Activated CD8-positive, alpha-beta memory T cell treated with anti-CD3 and anti-CD28 coated beads for 24 hours (primary cell): ENCODE measurements around the gene NSUN6.
A peak's percentile ranks its signal among the peaks of the same experiment; 100 is the strongest.
"Not testable (repeated sequence)": the region's sequence is repeated elsewhere in the genome, so short reads cannot be mapped to it uniquely, and the experiment has no call there.

Experiments used
- DNase-seq: peaks from one replicate; pipeline ENCODE4 v3.0.0-alpha.2; 2020

Gene NSUN6

DNA sequence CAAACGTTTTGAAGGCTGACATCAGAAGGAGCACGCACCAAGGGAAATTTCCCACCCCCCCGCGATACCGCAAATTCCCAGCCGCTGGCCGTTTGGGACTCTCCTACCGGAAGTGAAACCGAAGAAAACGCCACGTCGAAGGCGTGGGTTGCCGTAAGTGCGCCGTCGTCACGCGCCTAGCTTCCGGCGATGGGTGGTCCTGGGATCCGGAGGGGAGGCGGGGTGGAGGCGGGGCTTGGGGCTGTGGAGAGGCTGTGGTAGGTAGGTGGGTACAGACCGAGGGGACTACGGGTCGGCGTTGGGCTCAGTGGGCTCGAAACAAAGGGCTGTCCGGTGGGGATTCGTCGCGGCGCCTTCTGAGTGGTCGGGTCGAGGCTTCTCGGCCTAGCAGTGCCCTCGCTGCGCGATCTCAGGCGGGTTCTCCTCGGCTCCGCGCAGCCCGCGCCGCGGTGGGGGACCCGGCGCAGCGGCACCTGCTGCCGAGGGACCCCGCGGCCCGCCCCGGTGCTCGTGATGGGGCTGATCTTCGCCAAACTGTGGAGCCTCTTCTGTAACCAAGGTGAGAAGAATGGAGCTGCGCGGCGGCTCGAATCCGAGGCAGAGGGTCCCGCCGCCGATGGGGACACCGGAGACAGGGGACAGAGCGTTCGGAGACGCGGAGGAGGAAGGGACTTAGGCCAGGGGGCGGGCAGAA is 7.9 kb upstream of the NSUN6 start, which contains the start of gene ARL5B:
TSS of gene ARL5B (plus strand) at position 307 of the 694 bp plus-strand sequence. CDS start at position 514, 207 bp downstream.
- peak; percentile 96 for DNase-seq

DNA sequence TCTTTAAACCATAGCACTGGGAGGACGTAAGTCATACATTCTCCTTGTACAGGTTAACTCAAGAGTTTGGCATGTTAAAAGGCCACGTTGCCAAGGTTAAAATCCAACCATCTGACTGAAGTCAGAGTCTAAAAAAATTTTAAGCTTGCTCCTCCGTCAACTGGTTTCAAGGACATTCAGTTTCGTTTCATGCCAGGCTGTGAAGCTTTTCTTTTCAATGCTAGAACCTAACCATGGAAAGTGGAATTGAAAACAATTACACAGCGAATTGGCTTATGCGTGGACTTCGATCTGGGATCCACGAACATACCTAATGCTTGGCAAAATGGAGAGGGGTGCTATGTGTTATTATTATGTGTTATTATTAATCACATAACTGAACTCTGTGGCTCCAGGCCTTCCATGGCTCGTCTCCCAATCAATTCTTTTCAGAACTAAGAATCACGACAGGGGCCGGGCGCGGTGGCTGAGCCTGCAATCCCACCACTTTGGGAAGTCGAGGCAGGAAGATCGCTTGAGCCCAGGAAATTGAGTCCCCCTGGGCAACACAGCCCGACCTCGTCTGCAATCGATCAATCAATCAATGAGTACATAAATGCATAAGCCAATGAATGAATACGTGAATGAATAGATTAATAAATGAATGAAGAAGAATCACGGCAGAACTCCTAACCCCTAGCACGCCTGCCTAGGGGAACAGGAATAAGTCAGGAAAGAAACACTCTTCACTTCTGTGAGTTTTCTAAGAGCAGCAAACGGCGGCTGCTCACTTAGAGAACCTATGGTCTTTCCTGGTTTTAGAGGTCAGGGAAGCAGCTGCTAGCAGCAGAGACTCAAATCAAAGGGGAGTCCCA is 7.1 kb upstream of the NSUN6 start:
- no peak for DNase-seq

DNA sequence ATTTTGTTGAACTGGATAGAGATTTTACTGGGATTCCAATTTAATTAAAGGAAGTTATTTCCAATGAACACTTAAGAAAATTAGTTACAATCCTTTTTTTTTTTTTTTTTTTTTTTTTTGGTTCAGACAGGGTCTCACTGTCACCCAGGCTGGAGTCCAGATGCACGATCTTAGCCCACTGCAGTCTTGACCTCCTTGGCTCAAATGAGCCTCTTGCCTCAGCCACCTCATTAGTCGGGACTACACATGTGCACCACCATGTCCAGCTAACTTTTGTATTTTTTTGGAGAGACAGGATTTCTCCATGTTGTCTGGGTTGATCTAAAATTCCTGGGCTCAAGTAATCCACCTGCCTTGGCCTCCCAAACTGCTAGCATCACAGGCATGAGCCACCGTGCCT is 5.3 kb upstream of the NSUN6 start:
- DNase-seq: no peak

DNA sequence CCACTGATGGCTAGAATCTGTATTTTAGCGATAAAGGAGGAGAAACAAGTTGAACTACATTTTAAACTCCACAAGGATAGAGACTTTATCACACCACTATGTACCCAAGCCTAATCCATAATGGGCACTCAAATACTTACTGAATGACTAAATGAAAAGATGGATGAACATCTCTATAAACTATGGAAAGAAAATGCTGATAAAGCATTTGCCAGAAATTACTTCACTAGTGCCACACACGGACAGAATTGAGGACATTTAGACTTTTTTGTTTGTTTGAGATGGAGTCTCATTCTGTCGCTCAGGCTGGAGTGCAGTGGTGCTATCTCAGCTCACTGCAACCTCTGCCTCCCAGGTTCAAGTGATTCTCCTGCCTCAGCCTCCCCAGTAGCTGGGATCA is 1.7 kb upstream of the NSUN6 start:
- DNase-seq: no peak

DNA sequence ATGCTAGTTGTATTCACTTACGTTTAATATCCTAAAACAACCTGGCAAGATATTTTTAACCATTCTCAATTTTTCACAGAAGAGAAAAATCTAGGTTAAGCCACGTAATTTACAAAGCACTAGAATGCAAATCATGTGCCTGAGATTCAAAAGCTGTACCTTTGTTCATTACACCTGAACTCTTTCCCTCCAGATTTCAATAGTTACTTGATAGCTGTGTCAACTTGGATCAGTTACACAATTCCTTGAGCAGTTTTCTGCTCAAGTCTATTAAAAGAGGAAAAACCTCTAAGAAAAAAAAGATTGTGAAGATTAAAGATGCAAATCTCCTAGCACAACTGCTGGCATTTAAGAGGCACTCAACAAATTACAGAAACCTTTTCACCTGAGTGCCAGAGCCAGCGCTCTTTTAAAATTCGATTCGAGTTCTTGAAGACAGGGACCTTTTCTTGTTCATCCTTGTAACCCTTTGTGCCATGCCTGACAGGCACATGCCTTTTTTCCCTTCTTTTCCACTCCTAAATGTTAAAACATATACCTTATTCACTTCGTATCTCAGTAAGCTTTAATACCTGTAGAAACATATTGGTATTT is 886 bp downstream of the NSUN6 start:
- DNase-seq: no peak

DNA sequence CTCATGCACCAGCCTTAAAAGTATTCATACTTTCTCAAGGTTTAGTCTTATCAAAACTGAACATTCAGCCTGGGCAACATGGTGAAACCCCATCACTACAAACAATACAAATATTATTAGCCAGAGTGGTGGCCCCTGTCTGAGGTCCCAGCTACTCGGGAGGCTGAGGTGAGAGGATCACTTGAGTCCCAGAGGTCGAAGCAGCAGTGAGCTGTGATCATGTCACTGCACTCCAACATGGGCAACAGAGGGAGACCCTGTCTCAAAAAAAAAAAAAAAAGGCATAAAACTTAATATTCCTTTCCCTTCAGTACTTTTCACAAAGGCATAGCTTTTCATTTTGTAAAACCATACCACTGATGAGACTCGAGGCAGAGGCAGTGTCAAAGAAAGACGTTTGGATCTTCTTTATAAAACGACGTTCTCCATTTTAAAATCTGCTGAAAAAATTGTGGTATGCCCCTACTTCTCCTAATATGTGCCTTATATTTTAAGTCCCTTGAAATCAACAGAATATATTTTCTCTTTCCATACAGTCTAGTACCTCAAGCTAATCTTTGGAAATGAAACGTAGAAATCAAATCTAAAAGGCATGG is 1.9 kb downstream of the NSUN6 start:
- DNase-seq: no peak

DNA sequence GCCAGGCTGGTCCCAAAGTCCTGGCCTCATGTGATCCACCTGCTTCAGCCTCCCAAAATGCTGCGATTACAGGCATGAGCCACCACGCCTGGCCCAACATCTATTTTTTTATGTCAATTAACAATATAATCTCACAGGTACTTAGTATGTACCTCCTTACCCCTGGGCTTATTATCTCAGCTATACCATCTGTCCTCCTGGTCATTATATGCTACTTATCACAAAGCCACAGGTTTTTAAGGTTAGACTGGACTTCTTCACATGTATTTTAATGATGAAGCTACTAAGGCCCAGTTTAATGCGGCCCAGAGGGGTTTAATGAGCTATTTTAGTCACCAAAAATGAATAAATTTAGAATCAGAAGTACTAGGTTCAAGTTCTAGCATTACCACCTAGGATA is 3.4 kb downstream of the NSUN6 start:
- no peak for DNase-seq

DNA sequence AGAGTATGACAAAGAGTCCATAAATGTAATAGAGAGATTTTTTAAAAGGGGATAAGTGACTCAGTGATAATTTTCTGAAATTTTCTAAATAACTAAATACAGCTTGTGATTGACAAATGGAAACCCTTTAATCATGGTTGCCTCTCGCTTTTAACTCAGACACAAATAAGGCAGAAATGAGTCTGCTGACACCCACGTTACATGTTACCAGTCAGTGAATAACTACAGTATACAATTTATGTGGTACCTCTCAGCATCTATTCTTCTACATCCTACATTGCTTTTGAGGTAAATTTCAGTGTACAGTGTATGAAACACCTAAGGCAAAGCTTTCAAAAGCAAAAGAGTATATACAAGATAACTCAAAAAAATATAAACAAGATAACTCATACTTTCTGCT is 4.2 kb downstream of the NSUN6 start:
- no peak for DNase-seq

DNA sequence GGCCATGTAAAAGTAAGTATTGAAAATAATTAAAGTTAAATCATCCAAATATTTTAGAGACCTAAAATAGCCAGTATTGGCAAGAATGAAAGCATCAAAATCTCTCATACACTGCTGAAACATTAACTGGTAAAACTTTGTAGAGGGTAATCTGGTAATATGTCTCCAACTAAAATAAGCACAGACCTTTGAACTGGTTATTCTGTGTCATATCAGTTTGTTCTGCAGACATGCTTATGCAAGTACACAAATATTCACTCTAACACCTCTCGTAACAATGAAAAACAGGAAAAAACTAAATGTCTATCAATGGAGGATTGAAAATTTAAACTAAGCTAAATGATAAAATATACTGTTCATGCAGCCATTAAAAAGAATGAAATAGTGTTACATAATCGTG is 11.7 kb downstream of the NSUN6 start:
- not testable (repeated sequence) for DNase-seq

DNA sequence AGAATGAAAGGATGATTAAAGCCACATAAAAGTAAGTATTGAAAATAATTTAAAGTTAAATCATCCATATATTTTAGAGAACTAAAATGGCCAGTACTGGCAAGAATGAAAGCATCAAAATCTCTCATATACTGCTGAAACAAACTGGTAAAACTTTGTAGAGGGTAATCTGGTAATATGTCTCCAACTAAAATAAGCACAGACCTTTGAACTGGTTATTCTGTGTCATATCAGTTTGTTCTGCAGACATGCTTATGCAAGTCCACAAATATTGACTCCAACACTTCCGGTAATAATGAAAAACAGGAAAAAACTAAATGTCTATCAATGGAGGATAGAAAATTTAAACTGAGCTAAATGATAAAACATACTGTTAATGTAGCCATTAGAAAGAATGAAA is 14.0 kb downstream of the NSUN6 start:
- not testable (repeated sequence) for DNase-seq

DNA sequence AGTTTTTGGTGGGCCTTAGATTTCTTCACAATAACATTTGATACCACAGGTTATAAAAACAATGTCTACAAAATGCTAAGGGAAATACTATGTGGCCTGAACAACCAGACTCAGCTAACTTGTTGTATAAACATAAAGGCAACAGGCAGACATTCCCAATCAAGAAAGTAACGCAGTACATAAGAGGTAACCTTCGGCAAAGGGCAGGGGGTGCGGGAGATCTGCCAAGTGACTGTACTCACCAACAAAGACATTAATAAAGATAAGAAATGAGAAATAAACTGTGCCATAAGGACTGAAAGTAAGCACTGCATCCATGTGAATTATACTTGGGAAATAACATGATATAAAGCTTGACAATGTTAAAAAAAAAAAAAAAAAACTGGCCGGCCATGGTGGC is 15.4 kb downstream of the NSUN6 start:
- no peak for DNase-seq

DNA sequence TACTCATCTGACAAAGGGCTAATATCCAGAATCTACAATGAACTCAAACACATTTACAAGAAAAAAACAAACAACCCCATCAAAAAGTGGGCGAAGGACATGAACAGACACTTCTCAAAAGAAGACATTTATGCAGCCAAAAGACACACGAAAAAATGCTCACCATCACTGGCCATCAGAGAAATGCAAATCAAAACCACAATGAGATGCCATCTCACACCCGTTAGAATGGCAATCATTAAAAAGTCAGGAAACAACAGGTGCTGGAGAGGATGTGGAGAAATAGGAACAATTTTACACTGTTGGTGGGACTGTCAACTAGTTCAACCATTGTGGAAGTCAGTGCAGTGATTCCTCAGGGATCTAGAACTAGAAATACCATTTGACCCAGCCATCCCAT is 18.9 kb downstream of the NSUN6 start:
- DNase-seq: not testable (repeated sequence)

DNA sequence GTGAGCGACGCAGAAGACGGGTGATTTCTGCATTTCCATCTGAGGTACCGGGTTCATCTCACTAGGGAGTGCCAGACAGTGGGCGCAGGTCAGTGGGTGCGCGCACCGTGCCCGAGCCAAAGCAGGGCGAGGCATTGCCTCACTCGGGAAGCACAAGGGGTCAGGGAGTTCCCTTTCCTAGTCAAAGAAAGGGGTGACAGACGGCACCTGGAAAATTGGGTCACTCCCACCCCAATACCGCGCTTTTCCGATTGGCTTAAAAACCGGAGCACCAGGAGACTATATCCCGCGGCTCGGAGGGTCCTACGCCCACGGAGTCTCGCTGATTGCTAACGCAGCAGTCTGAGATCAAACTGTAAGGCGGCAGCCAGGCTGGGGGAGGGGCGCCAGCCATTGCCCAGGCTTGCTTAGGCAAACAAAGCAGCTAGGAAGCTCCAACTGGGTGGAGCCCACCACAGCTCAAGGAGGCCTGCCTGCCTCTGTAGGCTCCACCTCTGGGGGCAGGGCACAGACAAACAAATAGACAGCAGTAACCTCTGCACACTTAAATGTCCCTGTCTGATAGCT is 23.9 kb downstream of the NSUN6 start:
- peak; percentile 83 for DNase-seq

DNA sequence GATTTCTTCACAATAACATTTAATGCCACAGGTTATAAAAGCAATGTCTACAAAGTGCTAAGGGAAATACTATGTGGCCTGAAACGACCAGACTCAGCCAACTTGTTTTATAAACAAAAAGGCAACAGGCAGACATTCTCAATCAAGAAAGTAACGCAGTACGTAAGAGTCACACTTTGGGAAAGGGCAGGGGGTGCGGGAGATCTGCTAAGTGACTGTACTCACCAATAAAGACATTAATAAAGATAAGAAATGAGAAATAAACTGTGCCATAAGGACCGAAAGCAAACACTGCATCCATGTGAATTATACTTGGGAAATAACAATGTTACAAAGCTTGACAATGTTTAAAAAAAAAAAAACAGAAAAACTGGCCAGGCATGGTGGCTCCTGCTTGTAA is 25.5 kb downstream of the NSUN6 start:
- DNase-seq: no peak

DNA sequence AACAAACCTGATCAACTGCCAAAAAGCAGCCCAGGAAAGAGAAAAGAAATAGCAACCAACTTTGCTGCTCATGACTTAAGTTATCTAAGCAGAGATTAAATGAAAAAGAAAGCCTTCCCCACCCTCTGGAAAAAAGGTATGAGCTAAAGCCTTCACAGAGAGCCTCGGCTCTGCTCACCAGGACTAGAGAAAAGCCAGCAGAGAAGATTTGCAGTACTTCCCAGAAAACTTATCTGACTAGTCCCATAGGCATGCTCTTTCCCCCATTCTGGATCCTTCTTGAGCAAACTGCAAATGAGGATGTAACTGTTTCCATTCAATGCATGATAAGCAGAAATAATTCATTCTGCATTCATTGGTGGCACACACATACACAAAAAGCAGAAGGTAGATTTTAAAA is 27.7 kb downstream of the NSUN6 start:
- not testable (repeated sequence) for DNase-seq

DNA sequence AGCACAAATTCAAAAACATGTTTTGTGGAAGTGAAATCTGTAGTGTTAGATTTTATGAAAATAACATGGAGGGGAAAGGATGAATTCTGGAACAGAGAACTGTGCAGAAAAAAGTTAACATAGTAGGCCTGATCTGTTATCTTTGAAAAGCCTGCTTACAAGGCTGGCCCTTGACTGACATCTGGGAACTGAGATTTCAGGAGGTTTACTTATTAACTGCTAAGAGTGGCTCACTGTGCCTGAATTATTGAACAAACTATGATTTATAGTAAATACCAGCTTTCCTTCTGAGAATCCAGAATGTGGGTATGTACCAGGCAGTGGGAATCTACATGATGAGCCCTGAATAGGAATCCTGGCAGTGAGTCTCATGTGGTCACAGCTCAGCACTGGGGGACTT is 30.5 kb downstream of the NSUN6 start:
- DNase-seq: no peak

DNA sequence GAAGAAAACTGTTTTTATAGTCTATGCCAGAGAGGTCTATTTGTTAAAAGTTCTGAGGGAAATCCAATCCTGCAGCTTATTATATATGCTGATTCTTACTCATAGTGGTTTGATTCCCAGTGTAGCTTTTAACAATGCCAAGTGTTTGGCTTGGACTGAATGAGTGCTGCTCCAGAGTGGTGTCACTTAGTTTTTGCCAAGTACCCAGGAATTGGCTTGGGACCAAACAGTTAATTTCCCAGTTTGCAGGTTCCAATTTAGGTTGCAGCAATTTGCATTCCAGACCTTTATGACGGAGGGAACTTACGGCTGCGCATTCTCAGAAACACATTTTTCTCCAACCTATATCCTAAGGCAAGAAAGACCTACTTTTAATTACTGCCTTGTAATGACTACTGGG is 32.4 kb downstream of the NSUN6 start:
- no peak for DNase-seq

DNA sequence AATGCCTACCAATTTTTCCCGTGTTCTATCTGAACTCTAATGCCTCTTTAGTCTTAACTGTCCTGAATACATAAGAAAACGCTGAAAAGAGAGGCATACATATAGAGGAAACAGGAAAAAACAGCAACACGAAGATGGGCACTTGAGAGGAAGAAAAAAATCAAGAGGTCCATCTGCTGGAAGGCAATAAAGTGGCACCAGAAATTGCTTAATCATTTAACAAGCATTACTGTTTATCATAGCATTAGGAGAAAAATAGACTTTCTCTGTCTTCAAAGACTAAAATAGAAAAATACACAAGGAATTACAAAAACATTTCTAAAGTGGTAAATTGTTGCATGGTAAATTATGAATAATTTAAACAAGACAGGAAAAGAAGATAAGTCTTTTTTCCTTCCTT is 35.0 kb downstream of the NSUN6 start:
- no peak for DNase-seq

DNA sequence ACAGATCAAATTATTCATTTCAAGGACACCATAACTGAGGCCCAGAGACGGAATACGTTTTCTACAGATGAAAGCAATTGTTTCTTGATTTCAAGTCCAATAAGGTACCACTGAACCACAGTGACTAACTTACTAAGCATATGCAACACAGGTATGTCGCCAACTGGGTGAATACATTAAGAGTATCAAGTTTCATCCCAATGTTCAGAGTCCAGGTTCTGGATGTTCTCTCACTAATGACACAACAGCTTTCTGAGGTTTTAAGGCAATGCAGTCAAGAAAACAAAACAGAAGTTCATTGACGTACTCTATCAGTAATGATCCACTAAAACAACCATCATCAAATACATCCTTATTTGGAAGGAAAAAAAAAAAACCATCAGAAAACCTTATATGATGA is 35.8 kb downstream of the NSUN6 start:
- DNase-seq: no peak

DNA sequence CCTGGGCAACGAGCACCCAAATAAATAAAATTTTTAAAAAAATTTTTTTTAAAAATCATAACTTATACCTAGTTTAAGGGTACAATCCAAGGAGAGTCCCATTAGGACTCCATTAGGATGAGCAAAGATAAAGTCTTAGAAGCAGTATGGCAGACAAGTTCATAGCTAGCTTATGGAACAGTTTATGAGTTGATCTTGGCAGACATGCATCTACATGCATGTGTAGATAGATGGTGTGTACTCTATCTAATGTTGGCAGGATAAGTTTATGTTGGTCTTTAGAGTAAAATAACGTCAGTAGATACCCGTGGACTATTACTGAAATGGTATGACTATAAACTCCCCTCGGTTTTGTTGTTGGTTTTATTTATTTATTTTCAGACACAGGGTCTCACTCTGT is 40.2 kb downstream of the NSUN6 start:
- no peak for DNase-seq

DNA sequence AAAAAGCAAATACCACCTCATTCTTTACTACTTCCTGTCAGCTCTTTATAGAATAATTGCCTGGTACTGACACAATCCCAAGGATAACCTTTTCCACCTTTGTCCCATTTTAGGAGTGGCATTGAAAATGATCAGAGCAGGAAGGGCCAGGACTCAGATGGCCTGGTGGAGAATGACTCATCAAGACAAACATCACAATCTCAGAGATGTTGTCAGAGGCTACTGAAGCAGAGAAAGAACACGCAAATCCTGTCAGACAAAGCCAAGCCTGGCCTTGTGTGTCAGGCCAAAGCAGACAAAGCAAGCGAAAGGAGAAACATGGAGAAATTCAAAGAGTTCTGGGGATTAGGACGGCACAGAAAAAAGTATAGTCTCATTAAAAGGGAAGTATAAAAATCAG is 40.9 kb downstream of the NSUN6 start:
- DNase-seq: no peak

DNA sequence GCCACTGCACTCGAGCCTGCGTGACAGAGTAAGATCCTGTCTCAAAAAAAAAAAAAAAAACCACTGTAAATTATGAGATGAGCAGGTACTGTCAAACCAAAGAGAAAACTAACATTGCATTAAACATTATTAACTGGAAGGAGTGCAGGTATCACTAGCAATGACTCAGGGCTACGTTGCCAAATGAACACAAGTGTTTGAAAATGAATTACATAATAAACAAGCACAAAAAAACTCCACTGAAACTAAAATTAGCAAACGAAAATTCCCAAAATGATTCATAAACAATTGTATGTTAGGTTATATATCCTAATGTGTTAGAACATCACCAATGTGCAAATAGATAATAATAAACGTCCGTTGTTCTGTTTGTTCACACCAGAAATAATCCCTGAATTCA is 42.8 kb downstream of the NSUN6 start:
- DNase-seq: no peak
